HL-60 (cell line): Measurements from ENCODE around the gene RIC8A.

Experiments
- DNase-seq, 2 experiments: peaks; one replicate each; pipeline ENCODE4 v3.0.0-alpha.2; 2010 to 2020; ENCODE audit warnings: low read depth in 1 of 2, low spot score in 1 of 2
- H3K27ac ChIP-seq: fragments of 250-450 bp; sonication (Bioruptor Pico); replicated peaks from 2 replicates; pipeline ENCODE4 v1.5.1; 2020; ENCODE audit warnings: mild to moderate bottlenecking, moderate library complexity
- H3K27me3 ChIP-seq: fragments of 250-450 bp; sonication (Bioruptor Pico); 2 replicates; pipeline ENCODE4 v1.5.1; 2021; ENCODE audit warnings: mild to moderate bottlenecking, moderate library complexity; ENCODE audit not compliant: insufficient read depth, poor library complexity, severe bottlenecking
- H3K4me3 ChIP-seq: replicated peaks from 2 replicates; pipeline ENCODE4 v1.5.1; 2011; ENCODE audit warnings: mild to moderate bottlenecking, control low read depth, low read length; ENCODE audit not compliant: insufficient read depth
- GABPA ChIP-seq: IDR thresholded peaks from 2 replicates; pipeline ENCODE4 v1.6.1; 2012; ENCODE audit warnings: low read depth
- POLR2AphosphoS5 ChIP-seq: IDR thresholded peaks from 2 replicates; pipeline ENCODE4 v1.6.1; 2012; ENCODE audit warnings: low read depth
- SPI1 ChIP-seq: IDR thresholded peaks from 2 replicates; pipeline ENCODE4 v1.6.1; 2012; ENCODE audit warnings: low read depth, mild to moderate bottlenecking, borderline replicate concordance
- TF ChIP-seq, protein P1 (sequence below): IDR thresholded peaks from one replicate; pipeline ENCODE4 v1.5.1; 2011; ENCODE audit warnings: low read length, control low read depth, inconsistent platforms; ENCODE audit not compliant: insufficient read depth
- TF ChIP-seq, protein P2 (sequence below): IDR thresholded peaks from 2 replicates; pipeline ENCODE4 v1.6.1; 2012; ENCODE audit warnings: low read depth; ENCODE audit not compliant: insufficient replicate concordance

The RIC8A gene

DNA sequence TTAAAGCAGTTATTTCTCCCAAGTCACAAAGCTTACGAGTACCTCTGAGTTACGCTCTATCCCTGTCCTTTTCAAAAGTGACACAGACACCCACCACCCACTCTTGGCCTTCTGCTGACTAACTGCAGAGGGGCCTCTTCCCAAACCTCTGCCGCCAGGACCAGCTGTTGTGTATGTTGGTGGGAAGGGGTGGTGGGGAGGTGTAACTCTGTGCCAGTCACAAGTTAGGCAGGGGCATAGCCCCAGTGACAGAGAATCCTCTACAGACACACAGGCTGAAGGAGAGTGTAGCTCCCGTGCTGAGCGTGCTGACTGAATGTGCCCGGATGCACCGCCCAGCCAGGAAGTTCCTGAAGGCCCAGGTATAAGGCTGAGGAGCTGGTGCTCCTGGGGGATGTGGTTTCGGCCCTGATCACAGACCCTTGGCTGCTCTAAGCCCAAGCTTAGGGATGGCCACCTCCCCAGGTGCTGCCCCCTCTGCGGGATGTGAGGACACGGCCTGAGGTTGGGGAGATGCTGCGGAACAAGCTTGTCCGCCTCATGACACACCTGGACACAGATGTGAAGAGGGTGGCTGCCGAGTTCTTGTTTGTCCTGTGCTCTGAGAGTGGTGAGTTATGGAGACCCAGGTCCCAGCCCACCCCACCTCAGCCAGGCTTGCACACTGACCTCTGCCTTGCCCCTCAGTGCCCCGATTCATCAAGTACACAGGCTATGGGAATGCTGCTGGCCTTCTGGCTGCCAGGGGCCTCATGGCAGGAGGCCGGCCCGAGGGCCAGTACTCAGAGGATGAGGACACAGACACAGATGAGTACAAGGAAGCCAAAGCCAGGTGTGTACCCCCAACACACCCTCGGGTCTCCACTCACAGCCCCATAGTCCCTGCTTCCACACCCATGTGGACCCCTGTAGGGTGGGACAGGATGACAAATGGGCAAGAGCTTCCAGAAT lies 4.9 kb downstream of the RIC8A start:
- Histone ChIP-seq H3K27ac (no peak overlapping the region), H3K27me3 (no peaks in the 10 kb centered on the region), H3K4me3 (no peak overlapping the region)
- DNase-seq, result no peak
- TF ChIP-seq, protein P1, sequence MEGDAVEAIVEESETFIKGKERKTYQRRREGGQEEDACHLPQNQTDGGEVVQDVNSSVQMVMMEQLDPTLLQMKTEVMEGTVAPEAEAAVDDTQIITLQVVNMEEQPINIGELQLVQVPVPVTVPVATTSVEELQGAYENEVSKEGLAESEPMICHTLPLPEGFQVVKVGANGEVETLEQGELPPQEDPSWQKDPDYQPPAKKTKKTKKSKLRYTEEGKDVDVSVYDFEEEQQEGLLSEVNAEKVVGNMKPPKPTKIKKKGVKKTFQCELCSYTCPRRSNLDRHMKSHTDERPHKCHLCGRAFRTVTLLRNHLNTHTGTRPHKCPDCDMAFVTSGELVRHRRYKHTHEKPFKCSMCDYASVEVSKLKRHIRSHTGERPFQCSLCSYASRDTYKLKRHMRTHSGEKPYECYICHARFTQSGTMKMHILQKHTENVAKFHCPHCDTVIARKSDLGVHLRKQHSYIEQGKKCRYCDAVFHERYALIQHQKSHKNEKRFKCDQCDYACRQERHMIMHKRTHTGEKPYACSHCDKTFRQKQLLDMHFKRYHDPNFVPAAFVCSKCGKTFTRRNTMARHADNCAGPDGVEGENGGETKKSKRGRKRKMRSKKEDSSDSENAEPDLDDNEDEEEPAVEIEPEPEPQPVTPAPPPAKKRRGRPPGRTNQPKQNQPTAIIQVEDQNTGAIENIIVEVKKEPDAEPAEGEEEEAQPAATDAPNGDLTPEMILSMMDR, result no peak
- TF ChIP-seq, protein P2, sequence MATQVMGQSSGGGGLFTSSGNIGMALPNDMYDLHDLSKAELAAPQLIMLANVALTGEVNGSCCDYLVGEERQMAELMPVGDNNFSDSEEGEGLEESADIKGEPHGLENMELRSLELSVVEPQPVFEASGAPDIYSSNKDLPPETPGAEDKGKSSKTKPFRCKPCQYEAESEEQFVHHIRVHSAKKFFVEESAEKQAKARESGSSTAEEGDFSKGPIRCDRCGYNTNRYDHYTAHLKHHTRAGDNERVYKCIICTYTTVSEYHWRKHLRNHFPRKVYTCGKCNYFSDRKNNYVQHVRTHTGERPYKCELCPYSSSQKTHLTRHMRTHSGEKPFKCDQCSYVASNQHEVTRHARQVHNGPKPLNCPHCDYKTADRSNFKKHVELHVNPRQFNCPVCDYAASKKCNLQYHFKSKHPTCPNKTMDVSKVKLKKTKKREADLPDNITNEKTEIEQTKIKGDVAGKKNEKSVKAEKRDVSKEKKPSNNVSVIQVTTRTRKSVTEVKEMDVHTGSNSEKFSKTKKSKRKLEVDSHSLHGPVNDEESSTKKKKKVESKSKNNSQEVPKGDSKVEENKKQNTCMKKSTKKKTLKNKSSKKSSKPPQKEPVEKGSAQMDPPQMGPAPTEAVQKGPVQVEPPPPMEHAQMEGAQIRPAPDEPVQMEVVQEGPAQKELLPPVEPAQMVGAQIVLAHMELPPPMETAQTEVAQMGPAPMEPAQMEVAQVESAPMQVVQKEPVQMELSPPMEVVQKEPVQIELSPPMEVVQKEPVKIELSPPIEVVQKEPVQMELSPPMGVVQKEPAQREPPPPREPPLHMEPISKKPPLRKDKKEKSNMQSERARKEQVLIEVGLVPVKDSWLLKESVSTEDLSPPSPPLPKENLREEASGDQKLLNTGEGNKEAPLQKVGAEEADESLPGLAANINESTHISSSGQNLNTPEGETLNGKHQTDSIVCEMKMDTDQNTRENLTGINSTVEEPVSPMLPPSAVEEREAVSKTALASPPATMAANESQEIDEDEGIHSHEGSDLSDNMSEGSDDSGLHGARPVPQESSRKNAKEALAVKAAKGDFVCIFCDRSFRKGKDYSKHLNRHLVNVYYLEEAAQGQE, result no peak
- TF ChIP-seq GABPA (no peak), SPI1 (no peak), POLR2AphosphoS5 (no peak)

DNA sequence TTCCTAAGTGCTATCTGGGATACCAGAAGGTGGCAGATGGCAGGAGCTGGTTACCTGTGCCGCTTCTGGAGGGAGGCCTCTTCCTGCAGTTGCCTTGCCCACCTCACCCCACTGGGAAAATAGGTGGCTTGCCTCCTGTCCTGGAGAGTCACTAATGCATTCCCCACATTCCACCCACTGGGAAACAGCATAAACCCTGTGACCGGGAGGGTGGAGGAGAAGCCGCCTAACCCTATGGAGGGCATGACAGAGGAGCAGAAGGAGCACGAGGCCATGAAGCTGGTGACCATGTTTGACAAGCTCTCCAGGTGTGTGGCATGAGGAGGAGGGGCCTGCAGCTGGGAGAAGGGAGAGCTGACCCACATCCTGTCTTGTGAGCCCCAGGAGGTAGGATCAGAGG lies 5.6 kb downstream of the RIC8A start:
- TF ChIP-seq, protein P2, result no peak
- TF ChIP-seq GABPA (no peak), SPI1 (no peak), POLR2AphosphoS5 (no peak)
- TF ChIP-seq, protein P1, result no peak
- Histone ChIP-seq H3K4me3 (no peak overlapping the region), H3K27ac (no peak overlapping the region), H3K27me3 (no peaks in the 10 kb centered on the region)
- DNase-seq, result no peak

DNA sequence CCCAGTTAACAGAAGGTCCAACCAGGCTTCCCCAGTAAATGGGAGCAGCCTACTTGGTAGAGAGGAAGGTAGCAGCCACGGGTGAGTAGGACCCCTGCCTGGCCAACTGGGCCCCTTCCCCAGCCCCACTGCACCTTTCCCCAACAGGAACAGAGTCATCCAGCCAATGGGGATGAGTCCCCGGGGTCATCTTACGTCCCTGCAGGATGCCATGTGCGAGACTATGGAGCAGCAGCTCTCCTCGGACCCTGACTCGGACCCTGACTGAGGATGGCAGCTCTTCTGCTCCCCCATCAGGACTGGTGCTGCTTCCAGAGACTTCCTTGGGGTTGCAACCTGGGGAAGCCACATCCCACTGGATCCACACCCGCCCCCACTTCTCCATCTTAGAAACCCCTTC lies 6.6 kb downstream of the RIC8A start:
- Histone ChIP-seq H3K27me3 (no peaks in the 10 kb centered on the region), H3K27ac (no peak overlapping the region), H3K4me3 (no peak overlapping the region)
- no peak for DNase-seq
- TF ChIP-seq SPI1, result no peak
- TF ChIP-seq, protein P2, result no peak
- TF ChIP-seq POLR2AphosphoS5, result no peak
- TF ChIP-seq GABPA, result no peak
- TF ChIP-seq, protein P1, result no peak
